Fibroblast of villous mesenchyme (primary cell): Measurements from ENCODE around the gene HELZ2. TPM values are rescaled to one million over a fixed set of nuclear protein-coding genes. Genes with fewer than 3 reads are reported as not detected.

Experiments
- DNase-seq: peaks from one replicate; pipeline ENCODE4 v3.0.0-alpha.2; 2010; ENCODE audit warnings: low read depth
- H3K4me3 ChIP-seq: 2 replicates; pipeline ENCODE4 v1.5.1; 2011; ENCODE audit warnings: low read depth, mild to moderate bottlenecking, low read length
- total RNA-seq: library from RNA; depleted of rRNA; stranded (reverse); fragments of >200 nt; gene quantifications from 2 replicates; pipeline ENCODE4 v1.2.3, GENCODE V29; 2012
- TF ChIP-seq, protein P1 (sequence below): IDR thresholded peaks from 2 replicates; pipeline ENCODE4 v1.5.1; 2012; ENCODE audit warnings: low read depth, mild to moderate bottlenecking, low read length; ENCODE audit not compliant: insufficient read depth

Gene HELZ2
- total RNA-seq, 1 donor: 46.6 TPM

- DNase-seq: no peak
- no peak overlapping the region for H3K4me3 ChIP-seq
- TF ChIP-seq, protein P1, sequence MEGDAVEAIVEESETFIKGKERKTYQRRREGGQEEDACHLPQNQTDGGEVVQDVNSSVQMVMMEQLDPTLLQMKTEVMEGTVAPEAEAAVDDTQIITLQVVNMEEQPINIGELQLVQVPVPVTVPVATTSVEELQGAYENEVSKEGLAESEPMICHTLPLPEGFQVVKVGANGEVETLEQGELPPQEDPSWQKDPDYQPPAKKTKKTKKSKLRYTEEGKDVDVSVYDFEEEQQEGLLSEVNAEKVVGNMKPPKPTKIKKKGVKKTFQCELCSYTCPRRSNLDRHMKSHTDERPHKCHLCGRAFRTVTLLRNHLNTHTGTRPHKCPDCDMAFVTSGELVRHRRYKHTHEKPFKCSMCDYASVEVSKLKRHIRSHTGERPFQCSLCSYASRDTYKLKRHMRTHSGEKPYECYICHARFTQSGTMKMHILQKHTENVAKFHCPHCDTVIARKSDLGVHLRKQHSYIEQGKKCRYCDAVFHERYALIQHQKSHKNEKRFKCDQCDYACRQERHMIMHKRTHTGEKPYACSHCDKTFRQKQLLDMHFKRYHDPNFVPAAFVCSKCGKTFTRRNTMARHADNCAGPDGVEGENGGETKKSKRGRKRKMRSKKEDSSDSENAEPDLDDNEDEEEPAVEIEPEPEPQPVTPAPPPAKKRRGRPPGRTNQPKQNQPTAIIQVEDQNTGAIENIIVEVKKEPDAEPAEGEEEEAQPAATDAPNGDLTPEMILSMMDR: no peak
Measured at GRCh38 chr20:63567136-63567385, 7.0 kb downstream of the HELZ2 start.

- DNase-seq: no peak
- TF ChIP-seq, protein P1: no peak
- H3K4me3 ChIP-seq: no peak overlapping the region
Measured at GRCh38 chr20:63566395-63567135, 7.5 kb downstream of the HELZ2 start.

DNA sequence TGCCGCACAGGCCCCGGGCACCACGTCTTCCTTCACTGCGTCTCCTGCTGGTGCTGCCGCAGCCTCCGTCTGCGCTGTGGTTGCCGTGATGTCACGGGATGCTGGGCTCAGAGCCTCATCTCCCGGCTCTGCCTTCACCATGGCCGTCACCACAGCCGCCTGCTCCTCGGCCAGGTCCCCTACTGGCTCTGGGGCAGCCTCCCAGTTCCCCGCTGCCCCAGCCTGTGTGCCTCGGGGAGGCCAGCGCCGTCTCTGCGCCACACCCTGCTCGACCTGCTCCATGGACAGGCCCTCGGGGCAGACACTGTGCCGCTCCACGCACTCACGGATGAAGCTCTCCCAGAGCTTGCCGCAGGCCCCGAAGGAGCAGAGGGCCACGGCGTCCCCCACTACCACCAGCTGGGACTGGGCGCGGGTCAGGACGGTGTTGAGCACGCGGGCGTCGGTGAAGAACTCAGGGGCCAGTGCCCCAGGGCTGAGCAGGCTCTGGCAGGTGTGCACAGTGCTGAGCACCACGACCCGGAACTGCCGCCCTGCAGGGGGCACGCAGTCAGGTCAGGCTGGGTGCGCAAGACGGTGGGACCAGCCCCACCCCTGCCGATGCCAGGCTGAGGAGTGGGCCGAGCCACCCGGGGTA is 8.2 kb downstream of the HELZ2 start:
- no peak for DNase-seq
- H3K4me3 ChIP-seq: no peak overlapping the region
- TF ChIP-seq, protein P1: no peak

- TF ChIP-seq, protein P1: no peak
- no peak overlapping the region for H3K4me3 ChIP-seq
- no peak for DNase-seq
Measured at GRCh38 chr20:63565021-63565698, 8.9 kb downstream of the HELZ2 start.

DNA sequence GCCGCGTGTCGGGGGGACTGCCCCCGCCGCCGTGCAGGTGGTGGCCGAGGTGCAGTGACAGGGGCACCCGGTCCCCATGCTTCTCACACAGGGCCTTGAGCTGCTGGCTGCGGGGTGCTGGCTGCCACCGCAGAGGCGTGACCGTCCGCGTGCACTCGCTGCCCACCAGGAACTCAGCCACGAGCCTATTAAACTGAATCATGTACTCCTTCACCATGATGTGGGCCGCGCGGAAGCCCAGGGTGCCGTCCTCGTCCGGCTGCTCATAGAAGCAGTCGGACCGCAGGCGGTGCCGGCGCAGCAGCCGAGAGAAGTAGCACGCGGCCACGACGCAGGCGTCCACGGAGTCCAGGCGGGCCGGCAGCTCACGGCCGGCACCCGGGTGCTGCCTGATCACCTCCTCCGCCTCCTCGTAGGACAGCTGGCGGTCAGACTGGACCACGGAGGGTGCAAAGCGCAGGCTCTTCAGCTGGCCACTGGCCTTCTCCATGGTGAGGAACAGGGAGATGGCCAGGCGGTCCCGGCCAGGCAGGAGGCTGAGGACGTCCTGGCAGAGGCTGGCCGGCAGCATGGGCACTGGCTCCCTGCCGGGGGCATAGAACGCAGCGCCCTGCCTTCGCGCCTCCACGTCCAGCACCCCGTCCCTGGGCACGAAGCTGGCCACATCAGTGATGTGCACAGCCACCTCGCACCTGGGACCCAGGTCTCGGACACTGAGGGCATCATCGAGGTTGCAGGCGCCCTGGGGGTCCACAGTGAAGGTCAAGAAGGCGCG is 9.8 kb downstream of the HELZ2 start:
- no peak overlapping the region for H3K4me3 ChIP-seq
- TF ChIP-seq, protein P1: no peak
- no peak for DNase-seq

DNA sequence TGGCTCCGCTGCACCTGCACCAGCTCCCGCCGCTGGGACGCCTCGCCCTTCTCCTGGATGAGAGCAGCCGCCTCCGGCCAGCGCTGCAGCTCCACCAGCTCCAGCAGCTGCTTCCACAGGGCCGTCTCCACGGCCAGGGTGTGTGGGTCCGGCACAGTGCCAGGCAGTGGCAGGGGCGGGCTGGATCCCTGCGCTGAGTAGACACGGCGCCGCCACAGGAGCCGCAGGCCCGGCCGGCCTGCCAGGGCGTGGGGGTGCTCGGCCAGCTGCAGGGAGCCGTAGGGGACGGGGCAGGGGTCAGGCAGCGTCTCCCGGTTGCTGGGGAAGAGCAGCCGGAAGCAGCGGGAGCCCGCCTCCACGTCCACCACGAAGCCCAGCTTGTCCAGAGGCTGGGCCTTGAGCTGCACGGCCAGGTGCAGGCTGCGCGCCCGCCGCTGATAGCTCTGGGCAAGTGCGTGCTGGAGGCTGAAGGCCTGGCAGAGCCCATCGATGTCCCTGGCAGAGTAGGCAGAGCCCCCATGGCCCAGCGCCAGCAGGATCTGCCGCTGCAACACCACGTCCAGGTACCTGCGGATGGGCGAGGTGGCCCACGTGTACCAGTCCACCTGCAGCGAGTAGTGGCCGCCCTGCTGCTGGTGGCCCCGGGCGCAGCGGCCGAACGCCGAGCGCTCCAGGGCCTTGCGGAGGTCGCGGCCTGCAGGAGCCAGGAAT is 10.7 kb downstream of the HELZ2 start:
- no peak for DNase-seq
- TF ChIP-seq, protein P1: no peak
- H3K4me3 ChIP-seq: no peak overlapping the region
